GM18505 (cell line): ENCODE measurements around the gene MXRA7.
"Not testable (repeated sequence)": the region's sequence is repeated elsewhere in the genome, so short reads cannot be mapped to it uniquely, and the experiment has no call there.

Experiments used
- ATAC-seq: cut with Tn5 transposase; IDR thresholded peaks from one replicate; pipeline ENCODE4 v1.9.1; 2021; ENCODE audit not compliant: unreplicated experiment
- POLR2A ChIP-seq: IDR thresholded peaks from 4 replicates; pipeline ENCODE4 v1.6.1; 2011; ENCODE audit warnings: borderline replicate concordance; ENCODE audit not compliant: insufficient read depth, insufficient read length; ENCODE audit errors: extremely low read depth

The MXRA7 gene

GRCh38 chr17:76740329-76741118, 29.8 kb upstream of the MXRA7 start:
- no peak for TF ChIP-seq POLR2A
- no peak for ATAC-seq

- not testable (repeated sequence) for ATAC-seq
Observed at GRCh38 chr17:76739568-76740115, 28.9 kb upstream of the MXRA7 start.

GRCh38 chr17:76738468-76738850, 27.7 kb upstream of the MXRA7 start:
- no peak for ATAC-seq
- no peak for TF ChIP-seq POLR2A

- no peak for TF ChIP-seq POLR2A
- peak; percentile 50 for ATAC-seq
Observed at GRCh38 chr17:76737676-76738467, 27.1 kb upstream of the MXRA7 start, which contains the start of gene MFSD11. MFSD11 (plus strand) TSS chr17:76738119; CDS start chr17:76738353, 234 bp downstream.

- TF ChIP-seq POLR2A = peak; percentile 100
- ATAC-seq = peak; percentile 58
Observed at GRCh38 chr17:76737082-76737675, 26.4 kb upstream of the MXRA7 start, which contains the start of gene SRSF2. SRSF2 (minus strand) TSS chr17:76737331; CDS start chr17:76737160, 171 bp downstream.

GRCh38 chr17:76736349-76737081, 25.8 kb upstream of the MXRA7 start:
- TF ChIP-seq POLR2A = peak; percentile 19
- peak; percentile 19 for ATAC-seq

- TF ChIP-seq POLR2A = no peak
- ATAC-seq = no peak
Observed at GRCh38 chr17:76735586-76736348, 25.0 kb upstream of the MXRA7 start.

GRCh38 chr17:76735006-76735405, 24.2 kb upstream of the MXRA7 start:
- ATAC-seq = no peak

GRCh38 chr17:76734080-76734840, 23.5 kb upstream of the MXRA7 start:
- ATAC-seq = no peak
- TF ChIP-seq POLR2A = peak; percentile 19

More at GRCh38 chr17:76735006-76735405, 24.2 kb upstream of the MXRA7 start:
- TF ChIP-seq POLR2A = no peak

- ATAC-seq = no peak
- no peak for TF ChIP-seq POLR2A
Observed at GRCh38 chr17:76733618-76733957, 22.8 kb upstream of the MXRA7 start.

GRCh38 chr17:76732734-76733617, 22.2 kb upstream of the MXRA7 start:
- no peak for ATAC-seq
- peak; percentile 32 for TF ChIP-seq POLR2A

GRCh38 chr17:76731800-76732733, 21.3 kb upstream of the MXRA7 start:
- not testable (repeated sequence) for ATAC-seq
